Measurements from ENCODE around the gene SLC35D1. TPM values are rescaled to one million over a fixed set of nuclear protein-coding genes. Genes with fewer than 3 reads are reported as not detected.

Gene SLC35D1
- polyA plus RNA-seq, 1 donor (not counting 4 experiments of a cell fraction or from before 2014, with no cell fraction given) = 12.2 TPM

DNA sequence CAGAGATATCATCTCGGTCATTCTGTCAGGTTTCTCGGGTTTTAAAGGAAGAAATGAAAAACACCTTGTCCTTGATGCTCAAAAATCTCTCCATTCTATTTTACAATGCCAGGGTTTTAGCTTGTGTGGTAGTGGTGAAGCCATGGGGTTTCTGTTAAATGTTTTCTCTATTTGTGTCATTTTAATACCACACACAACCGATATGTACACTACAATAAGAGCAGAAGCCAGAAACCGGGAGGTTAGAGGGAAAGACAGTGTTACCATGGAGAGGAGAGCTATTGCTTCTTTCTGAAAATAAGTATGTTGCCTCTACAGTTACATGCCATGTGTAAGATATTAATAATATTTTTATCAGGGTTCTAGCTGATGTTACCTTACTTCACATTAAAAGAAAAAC lies 2.8 kb downstream of the SLC35D1 start:
- peaks cover 13% of the 10 kb centered on the region for H3K4me1 ChIP-seq (ENCODE audit: control insufficient read depth, extremely low read depth, insufficient read depth, low read length)
- no peaks in the 10 kb centered on the region for H3K9me1 ChIP-seq (ENCODE audit: control insufficient read depth, extremely low read depth, insufficient read depth, low read length)
- TF ChIP-seq, protein P1, sequence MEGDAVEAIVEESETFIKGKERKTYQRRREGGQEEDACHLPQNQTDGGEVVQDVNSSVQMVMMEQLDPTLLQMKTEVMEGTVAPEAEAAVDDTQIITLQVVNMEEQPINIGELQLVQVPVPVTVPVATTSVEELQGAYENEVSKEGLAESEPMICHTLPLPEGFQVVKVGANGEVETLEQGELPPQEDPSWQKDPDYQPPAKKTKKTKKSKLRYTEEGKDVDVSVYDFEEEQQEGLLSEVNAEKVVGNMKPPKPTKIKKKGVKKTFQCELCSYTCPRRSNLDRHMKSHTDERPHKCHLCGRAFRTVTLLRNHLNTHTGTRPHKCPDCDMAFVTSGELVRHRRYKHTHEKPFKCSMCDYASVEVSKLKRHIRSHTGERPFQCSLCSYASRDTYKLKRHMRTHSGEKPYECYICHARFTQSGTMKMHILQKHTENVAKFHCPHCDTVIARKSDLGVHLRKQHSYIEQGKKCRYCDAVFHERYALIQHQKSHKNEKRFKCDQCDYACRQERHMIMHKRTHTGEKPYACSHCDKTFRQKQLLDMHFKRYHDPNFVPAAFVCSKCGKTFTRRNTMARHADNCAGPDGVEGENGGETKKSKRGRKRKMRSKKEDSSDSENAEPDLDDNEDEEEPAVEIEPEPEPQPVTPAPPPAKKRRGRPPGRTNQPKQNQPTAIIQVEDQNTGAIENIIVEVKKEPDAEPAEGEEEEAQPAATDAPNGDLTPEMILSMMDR (optimal IDR thresholded peaks at IDR 0.05 in 1 of 3, IDR thresholded peaks at IDR 0.05 in 1 of 3, conservative IDR thresholded peaks at IDR 0.05 in 1 of 3; ENCODE audit: extremely low read depth in 1 of 3, insufficient read depth in 2 of 3, low read length in 3 of 3) = no peak
- TF ChIP-seq EZH2 (IDR thresholded peaks at IDR 0.05; ENCODE audit: low read length) = no peak
- dilution Hi-C loops (cut with MboI; ENCODE audit: extremely low pct_ligation_motif_present, low sequenced_read_pairs) = no loop called here
- H4K20me1 ChIP-seq (ENCODE audit: control insufficient read depth, extremely low read depth, insufficient read depth, low read length) = no peaks in the 10 kb centered on the region
- no peak overlapping the region for H2AFZ ChIP-seq (ENCODE audit: control insufficient read depth, low read length)
- H3K36me3 ChIP-seq (ENCODE audit: control insufficient read depth in 2 of 2, extremely low read depth in 1 of 2, insufficient read depth in 2 of 2, low read length in 2 of 2) = peaks cover 3 to 7% of the 10 kb centered on the region in 2 experiments
- DNase-seq (ENCODE audit: low read depth, low spot score) (no peak), FAIRE-seq (no peak)
- peak overlapping the region; percentile 32 for H3K4me2 ChIP-seq (ENCODE audit: control insufficient read depth, extremely low read depth, insufficient read depth, low read depth, low read length)
- no peak overlapping the region for H3K4me3 ChIP-seq (ENCODE audit: control insufficient read depth in 2 of 3, extremely low read depth in 1 of 3, insufficient read depth in 2 of 3, low read depth in 1 of 3, low read length in 3 of 3)
- no peak overlapping the region for H3K9ac ChIP-seq (ENCODE audit: control insufficient read depth, extremely low read depth, insufficient read depth, low read length)
- no peaks in the 10 kb centered on the region for H3K27me3 ChIP-seq (ENCODE audit: control insufficient read depth, extremely low read depth, insufficient read depth, low read length)
- H3K79me2 ChIP-seq (ENCODE audit: control insufficient read depth, insufficient read depth, low read length) = peaks cover 12% of the 10 kb centered on the region
- H3K9me3 ChIP-seq (ENCODE audit: control insufficient read depth, low read depth, low read length) = no peaks in the 10 kb centered on the region
- H3K27ac ChIP-seq (ENCODE audit: control insufficient read depth, insufficient read depth, low read length) = no peak overlapping the region

DNA sequence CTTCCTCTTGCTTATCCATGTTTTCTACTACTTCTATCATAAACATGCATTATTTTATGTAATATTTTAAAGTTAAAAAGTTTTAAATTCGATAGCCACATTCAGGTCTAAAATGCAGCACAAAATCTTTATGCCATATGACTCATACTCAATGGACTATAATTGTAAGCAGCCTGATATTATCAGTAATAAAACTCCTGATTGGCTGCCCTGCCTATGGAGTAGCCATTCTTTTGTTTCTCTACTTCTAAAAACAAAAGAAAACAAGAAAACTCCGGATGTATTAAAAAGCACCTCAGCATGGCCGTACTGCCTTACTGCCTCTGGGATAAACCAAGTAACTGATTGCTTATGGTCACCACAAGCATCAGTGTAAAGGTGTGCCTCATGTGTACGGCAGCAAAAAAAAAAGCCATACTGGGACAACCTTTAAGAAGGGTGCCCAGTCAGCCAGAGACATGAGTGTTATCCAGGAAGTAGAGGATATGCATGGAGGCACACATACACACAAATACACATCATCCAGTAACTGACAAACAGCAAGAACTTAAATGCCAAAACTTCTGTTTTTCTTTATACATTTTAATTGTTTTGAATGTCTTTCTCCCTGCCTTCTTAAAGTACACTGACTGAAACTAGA lies 9.2 kb downstream of the SLC35D1 start:
- dilution Hi-C loops (cut with MboI; ENCODE audit: extremely low pct_ligation_motif_present, low sequenced_read_pairs) = no loop called here
- no peak overlapping the region for H3K27ac ChIP-seq (ENCODE audit: control insufficient read depth, insufficient read depth, low read length)
- no peak overlapping the region for H3K9ac ChIP-seq (ENCODE audit: control insufficient read depth, extremely low read depth, insufficient read depth, low read length)
- H3K27me3 ChIP-seq (ENCODE audit: control insufficient read depth, extremely low read depth, insufficient read depth, low read length) = no peaks in the 10 kb centered on the region
- H3K79me2 ChIP-seq (ENCODE audit: control insufficient read depth, insufficient read depth, low read length) = no peaks in the 10 kb centered on the region
- no peaks in the 10 kb centered on the region for H3K9me1 ChIP-seq (ENCODE audit: control insufficient read depth, extremely low read depth, insufficient read depth, low read length)
- H3K4me3 ChIP-seq (ENCODE audit: control insufficient read depth in 2 of 3, extremely low read depth in 1 of 3, insufficient read depth in 2 of 3, low read depth in 1 of 3, low read length in 3 of 3) = no peak overlapping the region
- no peak overlapping the region for H2AFZ ChIP-seq (ENCODE audit: control insufficient read depth, low read length)
- FAIRE-seq = peak; percentile 5
- no peak for DNase-seq (ENCODE audit: low read depth, low spot score)
- no peak overlapping the region for H3K4me2 ChIP-seq (ENCODE audit: control insufficient read depth, extremely low read depth, insufficient read depth, low read depth, low read length)
- peaks cover 7 to 8% of the 10 kb centered on the region in 2 experiments for H3K36me3 ChIP-seq (ENCODE audit: control insufficient read depth in 2 of 2, extremely low read depth in 1 of 2, insufficient read depth in 2 of 2, low read length in 2 of 2)
- no peaks in the 10 kb centered on the region for H3K4me1 ChIP-seq (ENCODE audit: control insufficient read depth, extremely low read depth, insufficient read depth, low read length)
- no peak for TF ChIP-seq EZH2 (IDR thresholded peaks at IDR 0.05; ENCODE audit: low read length)
- TF ChIP-seq, protein P1 (optimal IDR thresholded peaks at IDR 0.05 in 1 of 3, IDR thresholded peaks at IDR 0.05 in 1 of 3, conservative IDR thresholded peaks at IDR 0.05 in 1 of 3; ENCODE audit: extremely low read depth in 1 of 3, insufficient read depth in 2 of 3, low read length in 3 of 3) = no peak
- no peaks in the 10 kb centered on the region for H4K20me1 ChIP-seq (ENCODE audit: control insufficient read depth, extremely low read depth, insufficient read depth, low read length)
- no peaks in the 10 kb centered on the region for H3K9me3 ChIP-seq (ENCODE audit: control insufficient read depth, low read depth, low read length)

All from keratinocyte (primary cell).